NCI-H1105 treated with DMSO at 0.1 percent for 48 hours (cell line): ENCODE data around the gene R3HCC1L.
"Not testable (repeated sequence)": the region's sequence is repeated elsewhere in the genome, so short reads cannot be mapped to it uniquely, and the experiment has no call there.

Experiments used
- DNase-seq: peaks from one replicate; lab custom pipeline; 2025; lab: John Stamatoyannopoulos, UW

The R3HCC1L gene

DNA sequence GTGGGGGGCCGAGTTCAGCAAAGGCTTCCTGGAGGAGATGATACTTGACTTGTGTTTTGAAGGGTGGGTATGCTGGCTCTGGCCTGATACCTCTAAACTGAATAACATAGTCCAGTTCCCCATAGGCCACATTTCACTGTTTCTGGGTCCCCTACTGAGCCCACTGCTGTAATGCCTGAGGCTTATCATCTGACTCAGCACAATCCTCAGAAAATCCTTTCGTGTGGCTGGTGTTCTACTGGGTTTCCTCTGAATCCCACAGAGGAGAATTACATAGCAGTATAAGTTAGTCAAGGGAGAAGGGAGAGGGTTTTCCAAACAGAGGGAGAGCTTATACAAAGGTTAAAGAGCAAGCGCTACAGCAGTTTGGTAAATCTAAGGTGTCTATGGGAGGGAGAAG is 2.8 kb upstream of the R3HCC1L start:
- no peak for DNase-seq

DNA sequence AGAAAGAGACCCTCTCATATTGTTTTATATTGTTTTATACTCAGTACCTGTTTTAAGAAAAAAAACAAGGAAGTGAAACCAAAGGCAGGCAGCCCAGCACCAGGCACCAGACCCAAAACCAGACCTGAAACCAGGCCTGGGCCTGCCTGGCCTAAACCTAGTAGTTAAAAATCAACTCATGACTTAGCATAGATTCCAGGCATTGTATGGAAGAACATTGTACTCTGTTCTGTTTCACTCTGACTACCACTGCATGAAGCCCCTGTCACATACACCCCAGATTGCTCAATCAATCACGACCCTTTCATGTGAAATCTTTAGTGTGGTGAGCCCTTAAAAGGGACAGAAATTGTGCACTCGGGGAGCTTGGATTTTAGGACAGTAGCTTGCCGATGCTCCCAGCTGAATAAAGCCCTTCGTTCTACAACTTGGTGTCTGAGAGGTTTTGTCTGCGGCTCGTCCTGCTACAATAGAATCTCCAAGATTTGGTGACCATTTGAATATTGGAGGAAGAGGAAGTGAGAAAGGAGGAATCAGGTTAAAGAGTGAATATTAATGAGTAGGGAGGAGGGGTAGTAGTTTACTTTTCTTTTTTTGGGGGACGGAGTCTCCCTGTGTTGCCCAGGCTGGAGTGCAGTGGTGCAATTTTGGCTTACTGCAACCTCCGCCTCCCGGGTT is 1.2 kb upstream of the R3HCC1L start:
- DNase-seq: not testable (repeated sequence)

DNA sequence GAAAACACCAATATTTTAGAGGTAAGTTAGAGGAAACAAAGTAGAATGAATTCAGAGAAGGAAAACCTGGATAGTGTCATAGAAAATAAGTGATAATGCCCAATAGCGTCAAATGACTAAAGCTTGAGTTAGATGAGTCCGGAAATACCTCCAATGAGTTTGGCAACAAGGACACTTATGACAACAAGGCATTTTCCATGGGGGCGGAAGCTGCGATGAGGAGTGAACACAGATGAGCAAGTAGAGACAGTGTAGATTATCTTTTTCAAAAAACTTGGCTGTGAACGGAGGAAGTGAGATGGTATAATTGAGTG is 383 bp upstream of the R3HCC1L start:
- DNase-seq: no peak

DNA sequence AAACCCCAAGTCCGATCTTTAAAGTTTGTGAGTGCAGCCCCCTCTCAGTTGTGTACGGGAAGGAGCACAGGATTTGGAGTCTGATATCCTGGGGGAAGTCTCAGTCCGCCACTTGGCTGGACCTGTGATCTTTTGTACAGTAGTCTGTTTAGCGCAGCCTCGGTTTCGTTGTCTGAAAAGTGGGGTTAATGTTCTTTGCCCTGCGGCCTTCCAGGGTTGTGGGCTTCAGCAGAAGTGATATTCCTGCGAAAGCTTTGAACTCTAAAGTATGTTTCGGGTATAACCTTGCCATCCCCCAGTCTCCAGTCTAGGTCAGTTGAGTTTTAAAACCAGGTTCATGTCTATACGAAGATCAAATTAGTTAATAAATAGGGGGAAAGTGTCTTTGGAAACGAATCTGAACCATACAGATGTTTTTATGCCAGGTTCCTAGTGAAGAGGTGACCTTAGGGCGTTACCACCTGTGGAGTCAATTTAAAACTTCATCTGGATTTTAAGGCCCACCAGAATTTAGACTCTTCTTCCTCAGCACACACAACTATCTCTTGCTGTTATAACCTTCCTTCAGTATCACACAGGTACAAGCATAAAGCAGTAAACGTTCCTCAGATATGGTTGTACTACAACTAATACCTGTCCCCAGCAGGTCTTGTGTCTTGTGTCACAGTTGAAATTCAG is 904 bp downstream of the R3HCC1L start:
- peak; percentile 3 for DNase-seq

DNA sequence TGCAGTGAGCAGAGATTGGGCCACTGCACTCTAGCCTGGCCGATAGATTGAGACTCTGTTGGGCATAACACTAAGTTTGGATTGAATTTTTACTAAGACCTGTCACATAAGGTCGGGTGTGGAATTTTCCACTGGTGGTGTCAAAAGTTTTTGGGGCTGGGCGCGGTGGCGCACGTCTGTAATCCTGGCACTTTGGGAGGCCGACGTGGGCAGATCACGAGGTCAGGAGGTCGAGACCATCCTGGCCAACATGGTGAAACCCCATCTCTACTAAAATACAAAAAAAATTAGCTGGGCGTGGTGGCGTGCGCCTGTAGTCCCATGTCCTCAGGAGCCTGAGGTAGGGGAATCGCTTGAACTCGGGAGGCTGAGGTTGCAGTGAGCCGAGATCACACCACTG is 2.3 kb downstream of the R3HCC1L start:
- not testable (repeated sequence) for DNase-seq

DNA sequence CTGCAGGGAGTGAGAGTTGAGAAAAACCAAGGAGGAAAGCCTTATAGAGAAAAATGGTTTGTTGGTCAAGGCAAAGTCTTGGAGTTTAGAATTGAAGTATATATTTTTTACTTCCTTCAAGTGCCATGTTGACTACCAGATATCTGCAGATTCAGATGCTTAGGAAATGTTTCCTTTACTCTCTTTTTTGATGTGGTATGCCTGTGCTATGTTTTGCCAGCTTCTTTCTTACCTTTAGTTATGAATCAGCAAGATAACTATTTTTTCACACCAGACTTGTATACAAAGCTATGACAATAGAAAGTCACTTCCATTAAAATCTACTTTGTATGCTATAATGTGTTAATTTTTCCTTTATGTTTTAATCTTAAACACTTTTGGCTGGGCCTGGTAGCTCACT is 3.6 kb downstream of the R3HCC1L start:
- no peak for DNase-seq

DNA sequence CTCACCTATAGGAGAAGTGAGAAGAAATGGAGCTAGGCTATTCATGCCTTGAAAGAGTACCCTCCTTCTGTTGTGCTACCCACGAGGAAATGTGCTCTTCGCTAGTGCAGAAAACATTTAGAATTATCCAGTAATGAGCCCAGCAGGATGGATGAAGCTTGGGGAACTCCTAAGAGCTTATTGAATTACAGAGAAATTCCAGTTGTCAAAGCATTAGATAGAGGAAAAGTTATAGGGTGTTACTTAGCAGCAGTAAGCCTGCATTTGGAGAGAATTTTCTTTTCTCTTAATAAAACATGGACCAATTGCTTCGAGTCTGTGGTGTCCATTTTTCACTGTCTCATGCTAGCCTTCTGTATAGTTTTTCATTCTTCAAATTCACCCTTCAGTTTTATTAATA is 5.0 kb downstream of the R3HCC1L start:
- DNase-seq: no peak

DNA sequence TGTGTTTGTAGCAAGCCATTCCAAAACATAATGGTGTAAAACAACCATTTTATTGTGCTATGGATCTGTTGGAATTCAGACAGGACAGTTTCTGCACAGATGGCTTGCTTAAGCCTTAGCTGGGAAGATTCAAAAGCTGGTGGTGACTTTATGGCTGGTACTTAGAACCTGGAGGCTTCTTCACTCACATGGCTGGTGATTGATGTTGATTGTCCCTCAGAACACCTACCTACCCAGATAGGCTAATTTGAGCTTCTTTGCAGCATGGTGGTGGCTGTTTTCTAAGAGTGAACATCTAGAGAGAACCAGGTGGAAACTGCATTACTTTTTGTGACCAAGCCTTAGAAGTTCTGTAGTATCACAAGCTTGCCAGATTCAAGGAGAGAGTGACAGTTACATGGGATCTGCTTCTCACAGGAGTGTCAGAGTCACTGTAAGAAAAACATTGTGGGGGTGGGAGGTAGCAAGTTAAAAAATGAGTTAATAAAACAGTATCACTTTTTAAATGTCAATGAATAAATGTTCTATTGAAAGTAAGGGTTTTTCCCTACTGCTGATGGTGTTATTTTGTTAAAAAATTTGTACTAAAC is 7.1 kb downstream of the R3HCC1L start:
- DNase-seq: no peak

DNA sequence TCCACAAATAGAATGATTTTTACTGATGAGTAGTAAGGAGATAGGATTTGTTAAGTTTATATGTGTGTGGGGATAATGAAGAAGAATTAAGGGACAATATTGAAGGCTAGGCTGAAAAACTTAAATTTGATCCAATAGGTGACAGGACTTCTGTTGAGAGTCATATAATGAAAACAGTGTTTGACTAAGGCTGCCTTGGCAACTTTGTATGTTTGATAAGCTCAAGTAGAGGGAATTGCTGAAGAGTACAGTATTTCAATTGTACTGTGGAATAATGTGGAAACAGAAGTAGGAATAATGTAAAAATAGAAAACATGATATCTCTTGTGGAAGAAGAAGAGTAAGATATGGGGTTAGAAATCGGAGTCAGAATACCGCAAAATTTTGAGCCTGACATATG is 10.5 kb downstream of the R3HCC1L start:
- no peak for DNase-seq

DNA sequence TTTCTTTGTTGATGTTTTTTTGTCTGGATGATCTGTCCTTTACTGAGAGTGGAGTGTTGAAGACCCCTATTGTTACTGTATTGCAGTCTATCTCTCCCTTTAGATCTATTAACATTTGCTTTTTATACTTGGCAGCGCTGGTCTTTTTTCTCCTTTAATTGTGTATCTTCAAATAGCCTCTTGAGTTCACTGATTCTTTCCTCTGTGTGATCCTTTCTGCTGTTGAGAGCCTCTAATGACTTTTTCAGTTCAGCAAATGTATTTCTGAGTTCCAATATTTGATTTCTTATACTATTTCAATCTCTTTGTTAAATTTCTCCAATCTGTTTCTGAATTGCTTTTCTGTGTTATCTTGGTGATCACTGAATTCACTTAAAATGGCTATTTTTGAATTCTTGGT is 15.4 kb downstream of the R3HCC1L start:
- no peak for DNase-seq

DNA sequence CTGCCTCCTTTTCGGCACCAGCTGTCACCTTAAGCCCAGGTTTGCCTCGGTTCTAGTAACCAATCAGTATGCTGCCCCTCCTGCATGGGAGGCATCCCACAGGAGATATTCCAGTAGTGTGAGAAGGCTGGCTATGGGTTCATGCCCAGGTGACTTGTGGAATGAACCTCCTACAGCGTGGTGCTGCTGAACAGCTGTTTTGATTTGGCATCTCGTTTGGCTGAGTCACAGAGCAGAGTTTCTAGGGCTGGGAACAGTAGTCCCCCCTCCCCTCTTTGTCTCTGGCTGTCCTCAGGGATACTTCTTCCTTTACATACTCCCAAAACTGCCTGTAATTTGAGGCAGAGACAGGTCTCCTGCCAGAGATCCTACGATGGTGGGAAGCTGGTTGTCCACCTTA is 16.1 kb downstream of the R3HCC1L start:
- no peak for DNase-seq

DNA sequence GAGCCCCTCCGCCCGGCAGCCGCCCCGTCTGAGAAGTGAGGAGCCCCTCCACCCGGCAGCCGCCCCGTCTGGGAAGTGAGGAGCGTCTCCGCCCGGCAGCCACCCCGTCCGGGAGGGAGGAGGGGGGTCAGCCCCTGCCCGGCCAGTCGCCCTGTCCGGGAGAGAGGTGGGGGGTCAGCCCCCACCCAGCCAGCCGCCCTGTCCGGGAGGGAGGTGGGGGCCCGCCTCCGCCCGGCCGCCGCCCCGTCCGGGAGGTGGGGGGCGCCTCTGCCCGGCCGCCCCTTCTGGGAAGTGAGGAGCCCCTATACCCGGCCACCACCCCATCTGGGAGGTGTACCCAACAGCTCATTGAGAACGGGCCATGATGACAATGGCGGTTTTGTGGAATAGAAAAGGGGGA is 18.3 kb downstream of the R3HCC1L start:
- DNase-seq: not testable (repeated sequence)

DNA sequence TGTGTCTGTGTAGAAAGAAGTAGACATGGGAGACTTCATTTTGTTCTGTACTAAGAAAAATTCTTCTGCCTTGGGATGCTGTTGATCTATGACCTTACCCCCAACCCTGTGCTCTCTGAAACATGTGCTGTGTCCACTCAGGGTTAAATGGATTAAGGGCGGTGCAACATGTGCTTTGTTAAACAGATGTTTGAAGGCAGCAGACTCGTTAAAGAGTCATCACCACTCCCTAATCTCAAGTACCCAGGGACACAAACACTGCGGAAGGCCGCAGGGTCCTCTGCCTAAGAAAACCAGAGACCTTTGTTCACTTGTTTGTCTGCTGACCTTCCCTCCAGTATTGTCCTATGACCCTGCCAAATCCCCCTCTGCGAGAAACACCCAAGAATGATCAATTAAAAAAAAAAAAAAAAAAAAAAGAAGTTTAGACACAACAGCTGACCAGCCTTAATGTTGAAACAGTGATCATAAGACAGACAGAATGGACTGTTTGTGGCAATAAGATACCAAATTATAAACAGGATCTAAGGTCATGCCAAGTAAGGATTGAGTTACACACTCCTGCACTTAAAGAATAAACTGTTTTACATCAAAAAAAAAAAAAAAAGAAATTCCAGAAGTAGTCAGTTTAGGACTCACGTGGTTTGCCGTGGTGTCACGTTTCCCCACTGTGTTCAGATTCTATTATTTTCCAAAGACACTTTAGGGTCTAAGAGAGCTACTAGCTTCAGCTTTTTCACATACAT is 18.9 kb downstream of the R3HCC1L start:
- DNase-seq: not testable (repeated sequence)

DNA sequence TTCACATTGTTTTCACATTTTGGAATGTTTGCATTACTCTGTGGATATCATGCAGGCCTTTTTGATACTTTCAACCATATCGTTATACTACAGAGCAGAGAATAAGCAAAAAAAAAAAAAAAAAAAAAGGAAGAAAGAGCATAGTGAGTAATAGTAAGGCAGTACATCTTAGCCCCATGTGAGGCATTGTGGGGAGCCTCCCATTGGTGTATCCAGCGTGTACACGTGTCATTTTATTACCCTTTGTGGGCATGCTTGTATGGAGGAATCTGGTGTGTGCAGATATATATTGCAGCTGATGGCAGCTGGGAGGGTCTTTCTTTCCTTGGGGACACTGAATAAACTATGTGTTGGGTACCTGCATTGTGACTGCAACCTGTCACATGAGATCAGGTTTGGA is 19.6 kb downstream of the R3HCC1L start:
- DNase-seq: no peak

DNA sequence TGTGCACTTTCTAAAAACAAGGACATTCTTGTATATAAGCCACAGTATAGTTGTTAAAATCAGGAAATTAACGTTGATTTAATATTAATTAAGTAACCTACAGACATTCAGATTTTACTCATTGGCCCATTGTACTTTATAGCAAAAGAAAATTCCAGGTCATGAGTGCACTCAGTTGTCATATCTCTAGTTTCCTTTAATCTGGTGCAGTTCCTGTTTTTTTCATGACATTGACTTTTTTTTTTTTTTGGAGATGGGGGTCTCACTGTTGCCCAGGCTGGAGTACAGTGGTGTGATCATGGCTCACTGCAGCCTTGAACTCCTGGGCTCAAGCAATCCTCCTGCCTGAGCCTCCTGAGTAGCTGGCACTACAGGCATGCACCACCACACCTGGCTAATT is 24.1 kb downstream of the R3HCC1L start:
- DNase-seq: no peak

DNA sequence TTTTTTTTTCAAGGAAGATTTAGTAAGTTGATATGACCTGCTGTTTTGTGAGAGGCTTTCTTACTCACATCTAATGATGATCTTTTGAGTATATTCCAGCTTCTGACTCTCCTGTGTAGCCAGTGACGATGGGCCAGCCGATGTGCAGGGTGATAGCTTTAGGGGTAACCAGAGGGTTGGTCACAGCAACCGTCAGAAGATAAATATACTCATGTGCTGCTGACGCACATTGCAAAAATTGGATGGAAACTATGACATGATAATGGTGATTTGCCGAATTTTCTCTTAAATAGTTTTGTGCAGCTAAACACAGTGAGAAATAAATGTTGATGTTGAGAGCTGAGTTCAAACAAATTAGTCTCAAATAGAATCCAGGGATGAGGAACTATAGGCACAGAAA is 29.5 kb downstream of the R3HCC1L start:
- DNase-seq: no peak

DNA sequence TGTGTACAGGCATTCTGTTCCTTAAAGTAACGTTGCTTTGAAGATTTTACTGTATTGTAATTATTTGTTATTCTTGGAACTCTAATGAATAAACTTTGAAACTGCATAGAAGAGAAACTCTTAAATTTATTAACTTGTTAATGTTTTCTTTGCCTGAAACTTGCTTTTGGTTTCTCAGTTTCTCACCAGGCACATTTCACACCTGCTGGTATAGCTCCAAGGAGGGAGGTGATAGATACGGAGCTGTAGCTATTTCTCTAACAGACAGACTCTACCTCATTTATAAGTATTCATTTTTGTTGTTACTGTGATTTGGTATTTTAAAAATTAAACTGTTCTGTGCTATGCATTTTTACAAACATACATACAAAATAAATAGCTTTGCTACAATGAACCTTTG is 32.7 kb downstream of the R3HCC1L start:
- DNase-seq: no peak

DNA sequence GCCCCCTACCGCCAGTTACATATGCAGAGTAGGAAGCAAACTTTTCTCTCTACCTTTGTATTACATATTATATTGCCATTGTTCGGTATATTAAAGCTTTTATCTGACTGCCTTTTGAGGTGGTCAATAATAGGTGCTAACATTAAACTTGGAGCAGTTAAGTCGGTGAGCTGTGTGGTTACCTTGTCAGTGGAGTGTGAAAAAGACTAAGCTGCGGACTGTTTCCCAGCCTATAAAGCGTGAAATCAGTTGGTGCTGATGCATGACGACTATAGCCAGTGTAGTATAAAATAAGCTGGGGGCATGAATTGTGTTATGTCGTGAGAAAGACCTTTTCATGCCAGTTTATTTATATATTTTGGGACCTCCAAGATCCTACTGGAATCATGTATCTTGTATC is 33.7 kb downstream of the R3HCC1L start:
- no peak for DNase-seq

DNA sequence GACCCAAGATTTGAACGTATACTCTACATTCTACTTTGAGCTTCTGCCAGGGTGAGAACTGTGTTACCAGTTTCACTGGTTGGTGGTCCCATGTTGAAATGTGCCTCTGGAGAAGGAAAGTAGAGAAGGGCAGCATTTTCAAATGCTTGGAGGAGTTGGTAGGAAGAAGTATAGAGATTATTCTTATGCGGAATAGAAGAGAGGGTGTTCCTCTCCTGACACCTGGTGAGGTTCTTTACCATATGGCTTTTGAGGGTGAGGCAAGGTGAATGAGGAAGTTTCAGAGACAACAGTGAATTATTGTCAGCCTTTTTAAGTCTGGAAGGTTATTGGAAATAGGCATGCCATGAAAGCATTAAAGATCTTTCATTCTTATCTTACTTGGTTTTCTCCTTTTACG is 34.3 kb downstream of the R3HCC1L start:
- DNase-seq: no peak

DNA sequence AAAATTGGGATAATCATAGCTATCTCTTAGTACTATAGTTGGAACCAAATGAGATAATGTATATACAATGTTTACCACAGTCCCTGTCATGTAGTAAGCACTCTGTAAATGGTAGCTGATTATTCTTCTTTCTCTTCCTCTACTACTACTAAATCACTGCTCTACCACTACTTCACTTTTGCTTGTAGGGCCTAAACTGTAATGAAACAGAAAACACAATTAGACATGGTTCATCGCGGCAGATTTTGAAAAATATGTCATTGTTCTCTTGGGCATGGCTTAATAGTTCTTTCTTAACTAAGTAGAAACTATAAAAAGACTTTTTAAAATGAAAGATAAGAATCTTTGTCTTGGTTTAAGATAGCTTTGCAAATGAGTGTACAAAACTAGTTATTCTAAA is 34.9 kb downstream of the R3HCC1L start:
- no peak for DNase-seq

DNA sequence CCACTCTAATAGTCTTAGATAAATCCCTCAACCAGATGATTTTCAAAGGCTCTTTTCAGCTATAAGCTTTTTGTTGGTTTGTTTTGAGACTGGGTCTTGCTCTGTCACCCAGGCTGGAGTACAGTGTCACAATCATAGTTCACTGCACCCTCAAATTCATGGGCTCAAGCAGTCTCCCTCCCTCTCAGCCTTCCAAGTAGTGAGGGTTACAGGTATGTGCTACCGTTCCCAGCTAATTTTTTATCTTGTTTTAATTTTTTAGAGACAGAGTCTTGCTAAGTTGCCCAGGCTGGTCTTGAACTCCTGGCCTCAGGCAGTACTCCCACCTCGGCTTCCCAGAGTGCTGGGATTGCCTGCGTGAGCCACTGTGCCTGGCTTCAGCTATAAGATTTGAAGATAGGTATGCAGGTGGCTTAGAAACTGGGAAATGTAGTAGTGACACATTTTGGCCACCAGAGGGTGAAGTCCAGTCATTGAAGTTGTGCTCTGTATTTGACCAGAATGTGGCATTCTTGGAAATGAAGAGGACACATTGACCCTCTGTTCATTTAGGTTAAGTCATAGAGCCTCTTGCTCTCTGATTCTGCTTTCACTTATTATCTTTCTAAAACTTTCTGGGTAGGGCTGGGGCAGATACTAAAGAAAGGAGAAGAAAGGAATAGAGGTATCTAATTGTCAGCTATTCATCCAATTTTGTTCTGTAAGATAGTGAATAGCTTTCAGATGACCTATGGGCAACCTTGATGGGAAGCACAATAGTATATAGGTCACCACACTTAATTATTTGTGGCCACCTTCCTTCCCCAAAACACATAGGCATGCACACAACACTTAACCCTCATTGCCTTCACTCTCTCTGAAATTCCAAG is 36.0 kb downstream of the R3HCC1L start:
- peak; percentile 3 for DNase-seq

DNA sequence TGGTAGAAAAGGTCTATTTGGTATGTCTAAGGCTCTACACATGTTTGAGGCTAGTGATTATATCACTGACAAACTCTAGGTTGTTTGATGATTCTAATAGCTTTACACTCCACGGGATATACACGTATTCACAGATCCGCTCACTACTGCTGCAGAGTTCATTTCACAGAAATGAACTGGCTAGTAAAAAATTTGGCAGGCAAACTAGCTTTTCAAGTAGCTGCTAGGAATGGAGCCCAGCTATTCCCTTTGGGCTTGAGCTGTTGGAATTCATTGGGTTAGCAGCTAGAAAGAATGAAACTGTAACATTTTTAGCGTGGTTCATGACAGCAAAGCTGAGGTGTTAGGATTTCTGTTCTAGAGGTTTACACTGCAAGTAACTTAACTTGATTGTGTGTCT is 37.6 kb downstream of the R3HCC1L start:
- no peak for DNase-seq
